Caco-2 (cell line): ENCODE data around the gene PPP2R3C. TPM values are rescaled to one million over a fixed set of nuclear protein-coding genes. Genes with fewer than 3 reads are reported as not detected.

Experiments
- BruUV-seq: library from RNA; stranded (reverse); fragments of 400-500 nt; replicated peaks from 2 replicates; lab custom pipeline; 2021; lab: Mats Ljungman, UMichigan
- CTCF ChIA-PET: fragments of 300-600 bp; sonication (Branson Sonifier 250); formaldehyde crosslinking; loops from one replicate; lab custom pipeline; 2022; ENCODE audit warnings: antibody characterized with exemption; lab: Charles Lee
- POLR2A ChIA-PET: fragments of 300-600 bp; sonication (Branson Sonifier 250); formaldehyde crosslinking; loops from one replicate; lab custom pipeline; 2022; ENCODE audit warnings: antibody characterized with exemption; lab: Charles Lee
- DNase-seq, 2 experiments: peaks; one replicate each; pipeline versions ENCODE4 v3.0.0 to v3.0.0-alpha.2; 2020 to 2022
- H3K27me3 ChIP-seq: replicated peaks from 2 replicates; pipeline ENCODE4 v1.6.0; 2011; ENCODE audit warnings: low read length; ENCODE audit not compliant: control insufficient read depth, insufficient read depth
- H3K36me3 ChIP-seq: 2 replicates; pipeline ENCODE4 v1.5.1; 2011; ENCODE audit warnings: low read length; ENCODE audit not compliant: control insufficient read depth, insufficient read depth
- H3K4me1 ChIP-seq: fragments of 250-450 bp; sonication (Bioruptor Pico); 2 replicates; pipeline ENCODE4 v1.5.1; 2020; ENCODE audit warnings: mild to moderate bottlenecking
- H3K4me3 ChIP-seq: 2 replicates; pipeline ENCODE4 v1.5.1; 2011; ENCODE audit warnings: low read depth, mild to moderate bottlenecking, control low read depth, low read length
- H3K9me3 ChIP-seq: fragments of 250-450 bp; sonication (Bioruptor Pico); 2 replicates; pipeline ENCODE4 v1.5.1; 2020; ENCODE audit warnings: mild to moderate bottlenecking, moderate library complexity
- H3K27ac Mint-ChIP-seq: one replicate; pipeline ENCODE4 v1.8.0; 2022; ENCODE audit warnings: mixed read lengths; ENCODE audit not compliant: unreplicated experiment
- H3K27me3 Mint-ChIP-seq: one replicate; pipeline ENCODE4 v1.8.0; 2022; ENCODE audit warnings: mixed read lengths; ENCODE audit not compliant: insufficient read depth, unreplicated experiment
- H3K36me3 Mint-ChIP-seq: one replicate; pipeline ENCODE4 v1.8.0; 2022; ENCODE audit warnings: mild to moderate bottlenecking, mixed read lengths; ENCODE audit not compliant: insufficient read depth, unreplicated experiment
- H3K4me1 Mint-ChIP-seq: one replicate; pipeline ENCODE4 v1.8.0; 2022; ENCODE audit warnings: low read depth, mixed read lengths; ENCODE audit not compliant: unreplicated experiment
- H3K4me3 Mint-ChIP-seq: one replicate; pipeline ENCODE4 v1.8.0; 2022; ENCODE audit warnings: mild to moderate bottlenecking, moderate library complexity, mixed read lengths; ENCODE audit not compliant: unreplicated experiment
- H3K9me3 Mint-ChIP-seq: one replicate; pipeline ENCODE4 v1.8.0; 2022; ENCODE audit warnings: mixed read lengths; ENCODE audit not compliant: unreplicated experiment
- intact Hi-C: fragments of 100-400 bp; cut with micrococcal nuclease; formaldehyde crosslinking; loops from one replicate; pipeline ENCODE4 v1.10.0; 2022; ENCODE audit not compliant: unreplicated experiment
- total RNA-seq: library from RNA; stranded (reverse); gene quantifications from 2 replicates; pipeline ENCODE4 v1.2.3, GENCODE V29; 2022
- TF ChIP-seq, protein P1 (sequence below), 2 experiments: fragments of 200-600 bp in 1 of 2; IDR thresholded peaks; 1 replicate in 1 of 2; 2 replicates in 1 of 2; pipeline versions ENCODE4 v1.5.1 to v1.8.0; 2011 to 2022; ENCODE audit warnings: antibody characterized with exemption in 1 of 2, control low read depth in 1 of 2, inconsistent platforms in 1 of 2, low read depth in 1 of 2, low read length in 1 of 2, mild to moderate bottlenecking in 1 of 2, moderate library complexity in 1 of 2; ENCODE audit not compliant: insufficient read depth in 1 of 2, severe bottlenecking in 1 of 2, unreplicated experiment in 1 of 2

Gene PPP2R3C
- total RNA-seq, 1 experiment from 2014 or later: 23.3 TPM

DNA sequence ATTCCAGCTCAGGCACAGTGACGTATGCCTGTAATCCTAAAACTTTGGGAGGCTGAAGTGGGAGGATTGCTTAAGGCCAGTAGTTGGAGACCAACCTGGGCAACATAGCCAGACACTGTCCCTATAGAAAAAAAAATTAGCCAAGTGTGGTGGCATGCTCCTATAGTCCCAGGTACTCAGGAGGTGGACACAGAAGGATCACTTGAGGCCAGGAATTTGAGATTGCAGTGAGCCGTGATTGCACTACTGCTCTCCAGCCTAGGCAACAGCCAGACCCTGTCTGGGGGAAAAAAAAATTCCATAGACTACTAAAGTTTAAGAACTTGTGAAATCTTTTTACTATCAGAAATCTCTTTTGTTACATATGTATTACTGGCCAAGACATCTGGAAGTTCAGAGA lies 69.2 kb downstream of the PPP2R3C start:
- H3K9me3 Mint-ChIP-seq: no peaks in the 10 kb centered on the region
- Histone ChIP-seq H3K4me3 (no peak overlapping the region), H3K36me3 (no peaks in the 10 kb centered on the region), H3K9me3 (no peaks in the 10 kb centered on the region), H3K27me3 (no peaks in the 10 kb centered on the region), H3K4me1 (peaks cover 27% of the 10 kb centered on the region)
- TF ChIP-seq, protein P1, sequence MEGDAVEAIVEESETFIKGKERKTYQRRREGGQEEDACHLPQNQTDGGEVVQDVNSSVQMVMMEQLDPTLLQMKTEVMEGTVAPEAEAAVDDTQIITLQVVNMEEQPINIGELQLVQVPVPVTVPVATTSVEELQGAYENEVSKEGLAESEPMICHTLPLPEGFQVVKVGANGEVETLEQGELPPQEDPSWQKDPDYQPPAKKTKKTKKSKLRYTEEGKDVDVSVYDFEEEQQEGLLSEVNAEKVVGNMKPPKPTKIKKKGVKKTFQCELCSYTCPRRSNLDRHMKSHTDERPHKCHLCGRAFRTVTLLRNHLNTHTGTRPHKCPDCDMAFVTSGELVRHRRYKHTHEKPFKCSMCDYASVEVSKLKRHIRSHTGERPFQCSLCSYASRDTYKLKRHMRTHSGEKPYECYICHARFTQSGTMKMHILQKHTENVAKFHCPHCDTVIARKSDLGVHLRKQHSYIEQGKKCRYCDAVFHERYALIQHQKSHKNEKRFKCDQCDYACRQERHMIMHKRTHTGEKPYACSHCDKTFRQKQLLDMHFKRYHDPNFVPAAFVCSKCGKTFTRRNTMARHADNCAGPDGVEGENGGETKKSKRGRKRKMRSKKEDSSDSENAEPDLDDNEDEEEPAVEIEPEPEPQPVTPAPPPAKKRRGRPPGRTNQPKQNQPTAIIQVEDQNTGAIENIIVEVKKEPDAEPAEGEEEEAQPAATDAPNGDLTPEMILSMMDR (IDR thresholded peaks at IDR 0.05; ENCODE audit: insufficient read depth in 1 of 2, low read depth in 1 of 2, low read length in 1 of 2, severe bottlenecking in 1 of 2, unreplicated experiment in 1 of 2): no peak
- CTCF ChIA-PET: no interaction called here
- no peak overlapping the region for H3K4me3 Mint-ChIP-seq
- H3K27ac Mint-ChIP-seq: no peak overlapping the region
- peaks cover 49% of the 10 kb centered on the region for H3K36me3 Mint-ChIP-seq
- no TSS peak for BruUV-seq
- intact Hi-C loops: no loop called here
- peaks cover 10% of the 10 kb centered on the region for H3K4me1 Mint-ChIP-seq
- no peak for DNase-seq
- no peaks in the 10 kb centered on the region for H3K27me3 Mint-ChIP-seq
- POLR2A ChIA-PET: no interaction called here

DNA sequence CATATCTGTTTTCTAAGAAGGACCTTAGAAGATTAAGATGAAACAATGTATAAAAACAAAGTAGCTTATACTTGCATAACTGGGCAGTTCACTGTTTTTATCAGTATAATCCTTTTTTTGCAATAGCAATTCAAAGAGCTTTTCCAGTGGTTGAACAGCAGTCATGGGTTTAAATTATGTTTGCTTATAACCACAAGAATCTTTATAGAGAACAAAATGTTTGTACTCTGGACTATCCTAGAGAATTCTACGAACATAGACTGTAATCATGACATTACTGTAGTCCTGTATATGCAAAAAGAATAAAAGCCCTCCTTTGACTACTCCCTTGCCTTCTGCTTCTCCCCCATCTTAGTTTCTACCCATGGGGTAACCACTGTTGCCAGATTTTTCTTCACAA lies 70.0 kb downstream of the PPP2R3C start:
- intact Hi-C loops: no loop called here
- H3K36me3 ChIP-seq: no peaks in the 10 kb centered on the region
- no TSS peak for BruUV-seq
- H3K4me3 Mint-ChIP-seq: no peak overlapping the region
- no peak overlapping the region for H3K4me3 ChIP-seq
- H3K36me3 Mint-ChIP-seq: peaks cover 53% of the 10 kb centered on the region
- H3K9me3 Mint-ChIP-seq: no peaks in the 10 kb centered on the region
- CTCF ChIA-PET: no interaction called here
- TF ChIP-seq, protein P1 (IDR thresholded peaks at IDR 0.05; ENCODE audit: insufficient read depth in 1 of 2, low read depth in 1 of 2, low read length in 1 of 2, severe bottlenecking in 1 of 2, unreplicated experiment in 1 of 2): no peak
- DNase-seq: no peak
- peaks cover 10% of the 10 kb centered on the region for H3K4me1 Mint-ChIP-seq
- no peaks in the 10 kb centered on the region for H3K9me3 ChIP-seq
- no peaks in the 10 kb centered on the region for H3K27me3 ChIP-seq
- H3K27me3 Mint-ChIP-seq: no peaks in the 10 kb centered on the region
- POLR2A ChIA-PET: interaction anchor here (0.5 to 1.1 kb wide), 2 partner anchors 9 to 61 kb away, joined by 3 to 5 read pairs; no protein-coding TSS in a partner anchor
- peaks cover 27% of the 10 kb centered on the region for H3K4me1 ChIP-seq
- H3K27ac Mint-ChIP-seq: no peak overlapping the region

DNA sequence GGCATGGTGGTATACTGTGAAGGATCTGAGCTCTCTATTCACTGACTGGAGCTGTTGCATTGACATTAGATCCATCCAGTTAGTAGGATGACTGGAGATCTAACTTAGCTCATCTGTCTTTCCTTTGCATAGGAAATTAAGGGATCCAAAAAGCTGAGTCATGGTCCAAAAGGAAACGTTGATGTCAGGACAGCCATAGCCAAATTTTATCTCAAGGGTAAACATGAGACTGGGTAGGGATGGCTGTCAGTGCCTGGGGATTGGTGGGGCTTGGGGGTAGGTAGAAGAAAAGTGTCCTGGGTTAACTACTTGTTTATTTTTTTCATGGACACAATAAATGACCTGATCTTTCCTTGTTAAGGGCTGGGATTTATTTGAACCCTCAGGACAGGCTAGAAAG lies 71.1 kb downstream of the PPP2R3C start:
- intact Hi-C loops: no loop called here
- Histone ChIP-seq H3K36me3 (no peaks in the 10 kb centered on the region), H3K9me3 (no peaks in the 10 kb centered on the region), H3K27me3 (no peaks in the 10 kb centered on the region), H3K4me3 (no peak overlapping the region), H3K4me1 (peaks cover 27% of the 10 kb centered on the region)
- Mint-ChIP-seq H3K9me3 (no peaks in the 10 kb centered on the region), H3K4me1 (peaks cover 10% of the 10 kb centered on the region), H3K4me3 (no peak overlapping the region), H3K27ac (no peak overlapping the region), H3K36me3 (peaks cover 62% of the 10 kb centered on the region), H3K27me3 (no peaks in the 10 kb centered on the region)
- CTCF ChIA-PET: no interaction called here
- DNase-seq: no peak
- TF ChIP-seq, protein P1 (IDR thresholded peaks at IDR 0.05; ENCODE audit: insufficient read depth in 1 of 2, low read depth in 1 of 2, low read length in 1 of 2, severe bottlenecking in 1 of 2, unreplicated experiment in 1 of 2): no peak
- POLR2A ChIA-PET: interaction anchor here (0.8 kb wide), 1 partner anchor 71 kb away, joined by 3 read pairs; the partner anchor contains the start of gene PPP2R3C
- BruUV-seq: no TSS peak
